ENCODE results near the gene ZDHHC11. TPM values are rescaled to one million over a fixed set of nuclear protein-coding genes. Genes with fewer than 3 reads are reported as not detected.
"Not testable (repeated sequence)": the region's sequence is repeated elsewhere in the genome, so short reads cannot be mapped to it uniquely, and the experiment has no call there.

ZDHHC11 gene
- polyA plus RNA-seq, 6 donors from 2014 or later: not detected

GRCh38 chr5:820245-820644, 30.5 kb downstream of the ZDHHC11 start:
- Mint-ChIP-seq H3K4me3 (no peak overlapping the region), H3K9me3 (peaks cover 0 to 13% (median 6%) of the 10 kb centered on the region in 7 donors), H3K36me3 (no peaks in the 10 kb centered on the region), H3K27me3 (peaks cover 5 to 51% (median 5%) of the 10 kb centered on the region in 3 donors), H3K27ac (no peak overlapping the region), H3K4me1 (no peaks in the 10 kb centered on the region)
- ATAC-seq (ENCODE audit: low read depth in 2 of 2) (no peak), DNase-seq (no peak)

GRCh38 chr5:819078-819477, 31.7 kb downstream of the ZDHHC11 start:
- H3K27ac Mint-ChIP-seq: no peak overlapping the region
- DNase-seq: no peak
- H3K27me3 Mint-ChIP-seq: peaks cover 5 to 40% (median 5%) of the 10 kb centered on the region in 3 donors
- H3K36me3 Mint-ChIP-seq: no peaks in the 10 kb centered on the region
- ATAC-seq (ENCODE audit: low read depth in 2 of 2): no peak
- H3K9me3 Mint-ChIP-seq: peaks cover 0 to 20% (median 8%) of the 10 kb centered on the region in 7 donors
- H3K4me3 Mint-ChIP-seq: no peak overlapping the region
- H3K4me1 Mint-ChIP-seq: no peaks in the 10 kb centered on the region

GRCh38 chr5:816176-816575, 34.6 kb downstream of the ZDHHC11 start:
- Mint-ChIP-seq H3K9me3 (peaks cover 0 to 16% (median 7%) of the 10 kb centered on the region in 7 donors), H3K4me1 (no peaks in the 10 kb centered on the region), H3K27ac (no peak overlapping the region), H3K36me3 (no peaks in the 10 kb centered on the region), H3K4me3 (no peak overlapping the region), H3K27me3 (peaks cover 5 to 33% (median 5%) of the 10 kb centered on the region in 3 donors)
- ATAC-seq (ENCODE audit: low read depth in 2 of 2) (no peak), DNase-seq (no peak)

- Mint-ChIP-seq H3K4me1 (no peaks in the 10 kb centered on the region), H3K27ac (no peak overlapping the region), H3K36me3 (no peaks in the 10 kb centered on the region), H3K27me3 (peaks cover 5 to 26% (median 7%) of the 10 kb centered on the region in 3 donors), H3K4me3 (no peak overlapping the region), H3K9me3 (peaks cover 0 to 16% (median 7%) of the 10 kb centered on the region in 7 donors)
- DNase-seq: no peak
- ATAC-seq (ENCODE audit: low read depth in 2 of 2): no peak
These were observed 35.3 kb downstream of the ZDHHC11 start for GRCh38 chr5:815449-815848.

GRCh38 chr5:813575-813974, 37.2 kb downstream of the ZDHHC11 start:
- not testable (repeated sequence) for DNase-seq; ATAC-seq (ENCODE audit: low read depth in 2 of 2); H3K36me3 Mint-ChIP-seq; H3K4me3 Mint-ChIP-seq; H3K27ac Mint-ChIP-seq; H3K4me1 Mint-ChIP-seq
- Mint-ChIP-seq H3K27me3 (peaks cover 0 to 26% (median 7%) of the 10 kb centered on the region in 3 donors), H3K9me3 (peaks cover 0 to 16% (median 7%) of the 10 kb centered on the region in 7 donors)

- H3K27me3 Mint-ChIP-seq: peaks cover 0 to 18% (median 7%) of the 10 kb centered on the region in 3 donors
- not testable (repeated sequence) for H3K4me3 Mint-ChIP-seq; H3K36me3 Mint-ChIP-seq; H3K4me1 Mint-ChIP-seq; H3K27ac Mint-ChIP-seq; DNase-seq; ATAC-seq (ENCODE audit: low read depth in 2 of 2)
- H3K9me3 Mint-ChIP-seq: peaks cover 0 to 16% (median 7%) of the 10 kb centered on the region in 7 donors
These were observed 39.4 kb downstream of the ZDHHC11 start for GRCh38 chr5:811384-811783.

GRCh38 chr5:807719-808514, 42.9 kb downstream of the ZDHHC11 start:
- H3K27me3 Mint-ChIP-seq: peaks cover 0 to 44% (median 24%) of the 10 kb centered on the region in 3 donors
- not testable (repeated sequence) for ATAC-seq (ENCODE audit: low read depth in 2 of 2); H3K4me3 Mint-ChIP-seq; H3K4me1 Mint-ChIP-seq; H3K27ac Mint-ChIP-seq; DNase-seq
- peaks cover 0 to 31% of the 10 kb centered on the region in 2 donors for H3K36me3 Mint-ChIP-seq
- H3K9me3 Mint-ChIP-seq: peaks cover 9 to 29% (median 18%) of the 10 kb centered on the region in 7 donors

GRCh38 chr5:801472-801871, 49.3 kb downstream of the ZDHHC11 start:
- DNase-seq (no peak), ATAC-seq (ENCODE audit: low read depth in 2 of 2) (no peak)
- H3K9me3 Mint-ChIP-seq: peaks cover 18 to 37% (median 26%) of the 10 kb centered on the region in 7 donors
- H3K4me1 Mint-ChIP-seq: no peaks in the 10 kb centered on the region
- H3K27me3 Mint-ChIP-seq: peaks cover 3 to 55% (median 16%) of the 10 kb centered on the region in 3 donors
- no peak overlapping the region for H3K27ac Mint-ChIP-seq
- peaks cover 0 to 42% of the 10 kb centered on the region in 2 donors for H3K36me3 Mint-ChIP-seq
- no peak overlapping the region for H3K4me3 Mint-ChIP-seq

- H3K27me3 Mint-ChIP-seq: peaks cover 3 to 55% (median 17%) of the 10 kb centered on the region in 3 donors
- H3K36me3 Mint-ChIP-seq: peaks cover 0 to 40% of the 10 kb centered on the region in 2 donors
- not testable (repeated sequence) for DNase-seq; H3K27ac Mint-ChIP-seq; H3K4me1 Mint-ChIP-seq; H3K4me3 Mint-ChIP-seq; ATAC-seq (ENCODE audit: low read depth in 2 of 2)
- peaks cover 18 to 36% (median 26%) of the 10 kb centered on the region in 7 donors for H3K9me3 Mint-ChIP-seq
These were observed 49.7 kb downstream of the ZDHHC11 start for GRCh38 chr5:801055-801454.

GRCh38 chr5:798505-799138, 52.2 kb downstream of the ZDHHC11 start:
- not testable (repeated sequence) for ATAC-seq (ENCODE audit: low read depth in 2 of 2); H3K27ac Mint-ChIP-seq; H3K4me3 Mint-ChIP-seq; H3K4me1 Mint-ChIP-seq; DNase-seq
- peaks cover 5 to 50% (median 8%) of the 10 kb centered on the region in 3 donors for H3K27me3 Mint-ChIP-seq
- H3K9me3 Mint-ChIP-seq: peaks cover 7 to 22% (median 14%) of the 10 kb centered on the region in 7 donors
- H3K36me3 Mint-ChIP-seq: peaks cover 0 to 21% of the 10 kb centered on the region in 2 donors

GRCh38 chr5:797986-798385, 52.8 kb downstream of the ZDHHC11 start:
- H3K36me3 Mint-ChIP-seq: peaks cover 0 to 19% of the 10 kb centered on the region in 2 donors

GRCh38 chr5:795873-796272, 54.9 kb downstream of the ZDHHC11 start:
- not testable (repeated sequence) for DNase-seq; H3K4me1 Mint-ChIP-seq; H3K27ac Mint-ChIP-seq; ATAC-seq (ENCODE audit: low read depth in 2 of 2); H3K36me3 Mint-ChIP-seq; H3K4me3 Mint-ChIP-seq
- H3K9me3 Mint-ChIP-seq: peaks cover 0 to 11% (median 5%) of the 10 kb centered on the region in 7 donors
- peaks cover 8 to 37% (median 13%) of the 10 kb centered on the region in 3 donors for H3K27me3 Mint-ChIP-seq

More at GRCh38 chr5:797986-798385, 52.8 kb downstream of the ZDHHC11 start:
- H3K9me3 Mint-ChIP-seq: peaks cover 5 to 19% (median 14%) of the 10 kb centered on the region in 7 donors
- not testable (repeated sequence) for H3K4me3 Mint-ChIP-seq; H3K4me1 Mint-ChIP-seq; ATAC-seq (ENCODE audit: low read depth in 2 of 2); H3K27ac Mint-ChIP-seq; DNase-seq
- H3K27me3 Mint-ChIP-seq: peaks cover 8 to 52% (median 12%) of the 10 kb centered on the region in 3 donors

GRCh38 chr5:794948-795347, 55.8 kb downstream of the ZDHHC11 start:
- H3K27me3 Mint-ChIP-seq: peaks cover 8 to 43% (median 21%) of the 10 kb centered on the region in 3 donors
- not testable (repeated sequence) for H3K27ac Mint-ChIP-seq; H3K4me1 Mint-ChIP-seq; ATAC-seq (ENCODE audit: low read depth in 2 of 2); H3K4me3 Mint-ChIP-seq; DNase-seq; H3K36me3 Mint-ChIP-seq
- H3K9me3 Mint-ChIP-seq: peaks cover 0 to 13% (median 6%) of the 10 kb centered on the region in 7 donors
